Right ventricle myocardium inferior (tissue), 1 donor: ENCODE measurements around the gene PEDS1. TPM values are rescaled to one million over a fixed set of nuclear protein-coding genes. Genes with fewer than 3 reads are reported as not detected.
"Not testable (repeated sequence)": the region's sequence is repeated elsewhere in the genome, so short reads cannot be mapped to it uniquely, and the experiment has no call there.

Experiments used
- ATAC-seq: fragments of 200-7000 bp; cut with Tn5 transposase; one replicate; pipeline ENCODE4 v1.9.1; 2020; ENCODE audit warnings: mild to moderate bottlenecking, moderate library complexity
- DNase-seq: peaks from one replicate; pipeline ENCODE4 v3.0.0; 2021; ENCODE audit errors: missing footprints
- intact Hi-C: fragments of 100-400 bp; cut with DNase I; formaldehyde crosslinking; loops from one replicate; pipeline ENCODE4 v1.11.0; 2022
- total RNA-seq: library from RNA; stranded (reverse); fragmentation: NEBNext Ultra II Directional; extraction: Animal tissue kit (Norgen Biotek cat#: 25700); gene quantifications from one replicate; pipeline ENCODE4 v1.2.1, GENCODE V29; 2021
- donor health status: DM: no; HTN: yes; CAD: no; lungs with severe emphysema.

The PEDS1 gene
- total RNA-seq, 1 donor from 2014 or later = 31.2 TPM

- intact Hi-C loops = loop anchor here (2.0 kb wide), 2 partner anchors 87 to 207 kb away; no protein-coding TSS in a partner anchor
- peak; percentile 0 for ATAC-seq
Observed at GRCh38 chr20:50191544-50192363, 38.2 kb upstream of the PEDS1 start.

GRCh38 chr20:50191065-50191543 is 37.6 kb upstream of the PEDS1 start:
- intact Hi-C loops = loop anchor here (2.0 kb wide), 1 partner anchor 208 kb away; no protein-coding TSS in a partner anchor
- peak; percentile 91 for DNase-seq
- peak; percentile 2 for ATAC-seq

More at GRCh38 chr20:50191544-50192363, 38.2 kb upstream of the PEDS1 start:
- no peak for DNase-seq

GRCh38 chr20:50190251-50191064 is 36.9 kb upstream of the PEDS1 start, which contains the start of gene CEBPB:
Gene CEBPB, plus strand, starts transcription at chr20:50190830. Its CDS starts 204 bp downstream, at chr20:50191034.
- DNase-seq (peak; percentile 95), ATAC-seq (peak; percentile 78)
- intact Hi-C loops = loop anchor here (1.0 to 2.0 kb wide), 2 partner anchors 208 to 271 kb away; no protein-coding TSS in a partner anchor

- DNase-seq = peak; percentile 84
- intact Hi-C loops = loop anchor here (1.0 to 10.0 kb wide), 4 partner anchors 209 to 555 kb away; no protein-coding TSS in a partner anchor
- no peak for ATAC-seq
Observed at GRCh38 chr20:50189681-50190250, 36.2 kb upstream of the PEDS1 start.

- ATAC-seq = no peak
- DNase-seq = no peak
- intact Hi-C loops = loop anchor here (10.0 kb wide), 2 partner anchors 526 to 556 kb away; no protein-coding TSS in a partner anchor
Observed at GRCh38 chr20:50188879-50189680, 35.6 kb upstream of the PEDS1 start.

GRCh38 chr20:50188287-50188688 is 34.8 kb upstream of the PEDS1 start:
- no peak for ATAC-seq
- intact Hi-C loops = loop anchor here (10.0 kb wide), 2 partner anchors 527 to 557 kb away; no protein-coding TSS in a partner anchor
- no peak for DNase-seq

GRCh38 chr20:50187403-50188051 is 34.0 kb upstream of the PEDS1 start:
- no peak for DNase-seq
- no peak for ATAC-seq
- intact Hi-C loops = loop anchor here (2.0 to 10.0 kb wide), 3 partner anchors 393 to 557 kb away; no protein-coding TSS in a partner anchor

- ATAC-seq (no peak), DNase-seq (no peak)
- intact Hi-C loops = loop anchor here (2.0 to 10.0 kb wide), 3 partner anchors 394 to 558 kb away; no protein-coding TSS in a partner anchor
Observed at GRCh38 chr20:50186987-50187402, 33.5 kb upstream of the PEDS1 start.

- ATAC-seq (peak; percentile 43), DNase-seq (peak; percentile 93)
- intact Hi-C loops = loop anchor here (2.0 to 10.0 kb wide), 3 partner anchors 394 to 558 kb away; no protein-coding TSS in a partner anchor
Observed at GRCh38 chr20:50186151-50186885, 32.8 kb upstream of the PEDS1 start.

GRCh38 chr20:50185426-50185825 is 31.9 kb upstream of the PEDS1 start:
- DNase-seq (no peak), ATAC-seq (no peak)
- intact Hi-C loops = loop anchor here (10.0 kb wide), 2 partner anchors 529 to 559 kb away; no protein-coding TSS in a partner anchor

GRCh38 chr20:50182346-50182745 is 28.8 kb upstream of the PEDS1 start:
- DNase-seq (no peak), ATAC-seq (no peak)
- intact Hi-C loops = loop anchor here (10.0 kb wide), 2 partner anchors 532 to 562 kb away; no protein-coding TSS in a partner anchor

- DNase-seq (no peak), ATAC-seq (no peak)
- intact Hi-C loops = loop anchor here (10.0 kb wide), 2 partner anchors 533 to 563 kb away; no protein-coding TSS in a partner anchor
Observed at GRCh38 chr20:50181344-50181743, 27.8 kb upstream of the PEDS1 start.

GRCh38 chr20:50178672-50179071 is 25.1 kb upstream of the PEDS1 start:
- ATAC-seq, DNase-seq, intact Hi-C loops: not testable (repeated sequence)

GRCh38 chr20:50175938-50176933 is 22.7 kb upstream of the PEDS1 start:
- DNase-seq (no peak), ATAC-seq (no peak)
- intact Hi-C loops = no loop called here

- ATAC-seq = no peak
- intact Hi-C loops = no loop called here
- no peak for DNase-seq
Observed at GRCh38 chr20:50174456-50174855, 20.9 kb upstream of the PEDS1 start.
